Caco-2 (cell line): ENCODE results near the gene KLHDC8A. TPM values are rescaled to one million over a fixed set of nuclear protein-coding genes. Genes with fewer than 3 reads are reported as not detected.
A peak's percentile ranks its signal among the peaks of the same experiment; 100 is the strongest.

Experiments
- BruUV-seq: library from RNA; stranded (reverse); fragments of 400-500 nt; replicated peaks from 2 replicates; lab custom pipeline; 2021; lab: Mats Ljungman, UMichigan
- CTCF ChIA-PET: fragments of 300-600 bp; sonication (Branson Sonifier 250); formaldehyde crosslinking; loops from one replicate; lab custom pipeline; 2022; ENCODE audit warnings: antibody characterized with exemption; lab: Charles Lee
- POLR2A ChIA-PET: fragments of 300-600 bp; sonication (Branson Sonifier 250); formaldehyde crosslinking; loops from one replicate; lab custom pipeline; 2022; ENCODE audit warnings: antibody characterized with exemption; lab: Charles Lee
- DNase-seq, 2 experiments: peaks; one replicate each; pipeline versions ENCODE4 v3.0.0 to v3.0.0-alpha.2; 2020 to 2022
- H3K27me3 ChIP-seq: replicated peaks from 2 replicates; pipeline ENCODE4 v1.6.0; 2011; ENCODE audit warnings: low read length; ENCODE audit not compliant: control insufficient read depth, insufficient read depth
- H3K36me3 ChIP-seq: 2 replicates; pipeline ENCODE4 v1.5.1; 2011; ENCODE audit warnings: low read length; ENCODE audit not compliant: control insufficient read depth, insufficient read depth
- H3K4me1 ChIP-seq: fragments of 250-450 bp; sonication (Bioruptor Pico); 2 replicates; pipeline ENCODE4 v1.5.1; 2020; ENCODE audit warnings: mild to moderate bottlenecking
- H3K4me3 ChIP-seq: 2 replicates; pipeline ENCODE4 v1.5.1; 2011; ENCODE audit warnings: low read depth, mild to moderate bottlenecking, control low read depth, low read length
- H3K9me3 ChIP-seq: fragments of 250-450 bp; sonication (Bioruptor Pico); 2 replicates; pipeline ENCODE4 v1.5.1; 2020; ENCODE audit warnings: mild to moderate bottlenecking, moderate library complexity
- H3K27ac Mint-ChIP-seq: one replicate; pipeline ENCODE4 v1.8.0; 2022; ENCODE audit warnings: mixed read lengths; ENCODE audit not compliant: unreplicated experiment
- H3K27me3 Mint-ChIP-seq: one replicate; pipeline ENCODE4 v1.8.0; 2022; ENCODE audit warnings: mixed read lengths; ENCODE audit not compliant: insufficient read depth, unreplicated experiment
- H3K36me3 Mint-ChIP-seq: one replicate; pipeline ENCODE4 v1.8.0; 2022; ENCODE audit warnings: mild to moderate bottlenecking, mixed read lengths; ENCODE audit not compliant: insufficient read depth, unreplicated experiment
- H3K4me1 Mint-ChIP-seq: one replicate; pipeline ENCODE4 v1.8.0; 2022; ENCODE audit warnings: low read depth, mixed read lengths; ENCODE audit not compliant: unreplicated experiment
- H3K4me3 Mint-ChIP-seq: one replicate; pipeline ENCODE4 v1.8.0; 2022; ENCODE audit warnings: mild to moderate bottlenecking, moderate library complexity, mixed read lengths; ENCODE audit not compliant: unreplicated experiment
- H3K9me3 Mint-ChIP-seq: one replicate; pipeline ENCODE4 v1.8.0; 2022; ENCODE audit warnings: mixed read lengths; ENCODE audit not compliant: unreplicated experiment
- intact Hi-C: fragments of 100-400 bp; cut with micrococcal nuclease; formaldehyde crosslinking; loops from one replicate; pipeline ENCODE4 v1.10.0; 2022; ENCODE audit not compliant: unreplicated experiment
- total RNA-seq: library from RNA; stranded (reverse); gene quantifications from 2 replicates; pipeline ENCODE4 v1.2.3, GENCODE V29; 2022
- TF ChIP-seq, protein P1 (sequence below), 2 experiments: fragments of 200-600 bp in 1 of 2; IDR thresholded peaks; 1 replicate in 1 of 2; 2 replicates in 1 of 2; pipeline versions ENCODE4 v1.5.1 to v1.8.0; 2011 to 2022; ENCODE audit warnings: antibody characterized with exemption in 1 of 2, control low read depth in 1 of 2, inconsistent platforms in 1 of 2, low read depth in 1 of 2, low read length in 1 of 2, mild to moderate bottlenecking in 1 of 2, moderate library complexity in 1 of 2; ENCODE audit not compliant: insufficient read depth in 1 of 2, severe bottlenecking in 1 of 2, unreplicated experiment in 1 of 2

KLHDC8A gene
- total RNA-seq, 1 experiment from 2014 or later = not detected

DNA sequence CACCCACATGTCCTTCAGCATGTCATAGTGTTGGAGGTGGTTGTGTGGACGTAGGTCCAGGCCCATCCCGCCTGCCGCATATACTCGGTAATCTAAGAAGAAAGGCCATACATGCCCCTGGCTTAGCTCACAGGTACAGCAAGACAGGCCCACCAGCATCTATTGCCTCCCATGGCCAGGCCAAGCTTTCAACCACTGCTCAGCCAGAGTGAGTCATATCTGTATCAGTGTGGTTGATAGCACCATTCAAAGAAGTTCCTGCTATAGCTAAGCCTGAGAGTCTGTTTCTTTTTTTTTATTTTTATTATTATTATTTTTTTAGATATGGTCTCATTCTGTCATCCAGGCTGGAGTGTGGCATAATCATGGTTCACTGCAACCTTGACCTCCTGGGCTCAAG lies 17.0 kb downstream of the KLHDC8A start:
- H3K4me3 Mint-ChIP-seq = no peak overlapping the region
- TF ChIP-seq, protein P1, sequence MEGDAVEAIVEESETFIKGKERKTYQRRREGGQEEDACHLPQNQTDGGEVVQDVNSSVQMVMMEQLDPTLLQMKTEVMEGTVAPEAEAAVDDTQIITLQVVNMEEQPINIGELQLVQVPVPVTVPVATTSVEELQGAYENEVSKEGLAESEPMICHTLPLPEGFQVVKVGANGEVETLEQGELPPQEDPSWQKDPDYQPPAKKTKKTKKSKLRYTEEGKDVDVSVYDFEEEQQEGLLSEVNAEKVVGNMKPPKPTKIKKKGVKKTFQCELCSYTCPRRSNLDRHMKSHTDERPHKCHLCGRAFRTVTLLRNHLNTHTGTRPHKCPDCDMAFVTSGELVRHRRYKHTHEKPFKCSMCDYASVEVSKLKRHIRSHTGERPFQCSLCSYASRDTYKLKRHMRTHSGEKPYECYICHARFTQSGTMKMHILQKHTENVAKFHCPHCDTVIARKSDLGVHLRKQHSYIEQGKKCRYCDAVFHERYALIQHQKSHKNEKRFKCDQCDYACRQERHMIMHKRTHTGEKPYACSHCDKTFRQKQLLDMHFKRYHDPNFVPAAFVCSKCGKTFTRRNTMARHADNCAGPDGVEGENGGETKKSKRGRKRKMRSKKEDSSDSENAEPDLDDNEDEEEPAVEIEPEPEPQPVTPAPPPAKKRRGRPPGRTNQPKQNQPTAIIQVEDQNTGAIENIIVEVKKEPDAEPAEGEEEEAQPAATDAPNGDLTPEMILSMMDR (IDR thresholded peaks at IDR 0.05; ENCODE audit: insufficient read depth in 1 of 2, low read depth in 1 of 2, low read length in 1 of 2, severe bottlenecking in 1 of 2, unreplicated experiment in 1 of 2) = no peak
- no peaks in the 10 kb centered on the region for H3K9me3 Mint-ChIP-seq
- no peak overlapping the region for H3K27ac Mint-ChIP-seq
- peaks cover 12% of the 10 kb centered on the region for H3K27me3 Mint-ChIP-seq
- H3K36me3 Mint-ChIP-seq = no peaks in the 10 kb centered on the region
- CTCF ChIA-PET = interaction anchor here (1.1 kb wide), 1 partner anchor 14 kb away, joined by 4 read pairs; no protein-coding TSS in a partner anchor
- DNase-seq = no peak
- H3K27me3 ChIP-seq = no peaks in the 10 kb centered on the region
- H3K4me1 Mint-ChIP-seq = peaks cover 5% of the 10 kb centered on the region
- POLR2A ChIA-PET = no interaction called here
- 0 out of 2 replicates have a peak, but pooled peaks cover 4% of the 10 kb centered on the region for H3K4me1 ChIP-seq
- BruUV-seq = no TSS peak
- no peaks in the 10 kb centered on the region for H3K36me3 ChIP-seq
- intact Hi-C loops = no loop called here
- no peak overlapping the region for H3K4me3 ChIP-seq
- H3K9me3 ChIP-seq = no peaks in the 10 kb centered on the region

DNA sequence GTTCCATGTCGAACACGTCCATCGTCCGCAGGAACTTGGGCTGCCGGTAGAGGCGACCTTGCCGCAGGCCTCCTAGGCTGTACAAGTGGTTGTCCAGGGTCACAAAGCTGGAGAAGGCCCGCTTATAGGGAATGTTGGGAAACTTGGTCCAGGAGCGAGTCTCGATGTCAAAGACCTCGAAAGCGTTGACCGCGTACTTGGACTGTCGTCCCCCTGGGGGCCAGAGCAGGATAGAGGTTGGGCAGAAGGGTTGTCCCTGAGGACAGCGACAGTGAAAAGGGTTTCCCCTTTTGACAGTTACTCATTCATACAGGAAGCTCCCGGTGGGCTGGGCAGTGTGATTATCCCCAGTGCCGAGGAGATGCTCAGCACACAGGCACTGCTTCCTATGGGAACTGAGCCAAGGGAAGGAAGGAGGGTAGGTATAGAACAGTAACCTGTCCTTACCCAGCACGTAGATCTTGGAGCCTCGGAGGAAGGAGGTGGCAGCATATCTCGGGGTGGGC lies 17.5 kb downstream of the KLHDC8A start:
- peak in 1 of 2 experiments; percentile 10 for DNase-seq
- intact Hi-C loops = no loop called here
- H3K27me3 ChIP-seq = no peaks in the 10 kb centered on the region
- Mint-ChIP-seq H3K9me3 (no peaks in the 10 kb centered on the region), H3K27ac (no peak overlapping the region), H3K4me3 (no peak overlapping the region), H3K4me1 (peaks cover under 1% of the 10 kb centered on the region), H3K27me3 (peaks cover 7% of the 10 kb centered on the region), H3K36me3 (no peaks in the 10 kb centered on the region)
- no TSS peak for BruUV-seq
- ChIA-PET CTCF (interaction anchor here (1.1 kb wide), 1 partner anchor 15 kb away, joined by 4 read pairs; no protein-coding TSS in a partner anchor), POLR2A (no interaction called here)
- TF ChIP-seq, protein P1 (IDR thresholded peaks at IDR 0.05; ENCODE audit: insufficient read depth in 1 of 2, low read depth in 1 of 2, low read length in 1 of 2, severe bottlenecking in 1 of 2, unreplicated experiment in 1 of 2) = no peak
- no peaks in the 10 kb centered on the region for H3K9me3 ChIP-seq
- no peaks in the 10 kb centered on the region for H3K36me3 ChIP-seq
- no peaks in the 10 kb centered on the region for H3K4me1 ChIP-seq
- H3K4me3 ChIP-seq = no peak overlapping the region

DNA sequence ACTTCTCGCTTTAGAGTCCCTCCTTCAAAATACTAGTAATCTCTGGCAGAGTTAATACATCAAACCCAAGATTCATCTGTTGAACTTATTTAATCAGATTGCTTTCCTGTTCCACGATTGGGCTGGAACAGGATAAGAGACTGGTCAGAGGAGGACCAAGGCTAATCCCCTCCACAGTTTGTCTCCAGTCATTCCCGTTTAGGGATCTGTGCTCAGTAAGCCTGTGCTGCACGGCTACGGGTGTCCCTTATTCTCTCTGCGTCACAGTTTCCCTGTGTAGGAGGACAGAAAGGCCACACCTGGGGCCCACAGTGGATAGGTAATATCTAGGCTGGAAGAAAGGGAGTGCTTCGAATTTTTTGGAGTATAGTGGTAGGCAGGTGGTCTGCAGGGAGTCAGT lies 18.7 kb downstream of the KLHDC8A start:
- H3K4me3 Mint-ChIP-seq = no peak overlapping the region

More for the DNA sequence above, 18.7 kb downstream of the KLHDC8A start:
- no peak overlapping the region for H3K4me3 ChIP-seq
- no peaks in the 10 kb centered on the region for H3K27me3 ChIP-seq
- Mint-ChIP-seq H3K27ac (no peak overlapping the region), H3K4me1 (no peaks in the 10 kb centered on the region), H3K36me3 (no peaks in the 10 kb centered on the region), H3K9me3 (no peaks in the 10 kb centered on the region), H3K27me3 (peaks cover 6% of the 10 kb centered on the region)
- no peaks in the 10 kb centered on the region for H3K36me3 ChIP-seq
- TF ChIP-seq, protein P1 (IDR thresholded peaks at IDR 0.05; ENCODE audit: insufficient read depth in 1 of 2, low read depth in 1 of 2, low read length in 1 of 2, severe bottlenecking in 1 of 2, unreplicated experiment in 1 of 2) = no peak
- no TSS peak for BruUV-seq
- no peak for DNase-seq
- ChIA-PET POLR2A (no interaction called here), CTCF (interaction anchor here (1.5 to 1.6 kb wide), 2 partner anchors 13 to 18 kb away, joined by 3 read pairs; no protein-coding TSS in a partner anchor)
- no peaks in the 10 kb centered on the region for H3K9me3 ChIP-seq
- H3K4me1 ChIP-seq = no peaks in the 10 kb centered on the region
- intact Hi-C loops = no loop called here
